Fibroblast of mammary gland (primary cell): ENCODE data around the gene SLC30A9.

ENCODE experiments used
- DNase-seq: peaks from one replicate; pipeline ENCODE4 v3.0.0-alpha.2; 2010; ENCODE audit warnings: low read depth
- H3K4me3 ChIP-seq: 2 replicates; pipeline ENCODE4 v1.5.1; 2011; ENCODE audit warnings: low read depth, mild to moderate bottlenecking, low read length, moderate library complexity; ENCODE audit not compliant: control insufficient read depth
- TF ChIP-seq, protein P1 (sequence below): conservative IDR thresholded peaks from 2 replicates; pipeline ENCODE4 v1.5.1; 2011; ENCODE audit warnings: low read depth, low read length, inconsistent platforms; ENCODE audit not compliant: control insufficient read depth, insufficient read depth

SLC30A9 gene

DNA sequence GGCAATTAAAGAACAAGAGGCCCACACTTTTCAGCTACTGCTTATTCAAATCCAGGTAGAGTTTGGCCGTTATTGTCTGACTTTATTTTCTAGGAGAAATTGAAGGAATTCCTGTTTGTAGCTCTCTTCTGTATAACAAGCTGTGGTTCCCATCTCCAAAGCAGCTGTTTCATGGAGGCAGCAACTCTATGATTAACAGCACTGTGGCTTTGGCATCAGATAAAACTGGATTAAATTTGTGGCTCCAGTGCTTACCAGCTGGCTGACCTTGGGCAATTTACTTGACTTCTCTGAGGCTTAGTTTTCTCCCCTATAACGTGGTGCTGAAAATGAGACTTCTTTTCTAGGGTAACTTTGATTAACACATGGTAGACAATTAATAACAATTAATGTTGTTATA lies 28.1 kb downstream of the SLC30A9 start:
- TF ChIP-seq, protein P1, sequence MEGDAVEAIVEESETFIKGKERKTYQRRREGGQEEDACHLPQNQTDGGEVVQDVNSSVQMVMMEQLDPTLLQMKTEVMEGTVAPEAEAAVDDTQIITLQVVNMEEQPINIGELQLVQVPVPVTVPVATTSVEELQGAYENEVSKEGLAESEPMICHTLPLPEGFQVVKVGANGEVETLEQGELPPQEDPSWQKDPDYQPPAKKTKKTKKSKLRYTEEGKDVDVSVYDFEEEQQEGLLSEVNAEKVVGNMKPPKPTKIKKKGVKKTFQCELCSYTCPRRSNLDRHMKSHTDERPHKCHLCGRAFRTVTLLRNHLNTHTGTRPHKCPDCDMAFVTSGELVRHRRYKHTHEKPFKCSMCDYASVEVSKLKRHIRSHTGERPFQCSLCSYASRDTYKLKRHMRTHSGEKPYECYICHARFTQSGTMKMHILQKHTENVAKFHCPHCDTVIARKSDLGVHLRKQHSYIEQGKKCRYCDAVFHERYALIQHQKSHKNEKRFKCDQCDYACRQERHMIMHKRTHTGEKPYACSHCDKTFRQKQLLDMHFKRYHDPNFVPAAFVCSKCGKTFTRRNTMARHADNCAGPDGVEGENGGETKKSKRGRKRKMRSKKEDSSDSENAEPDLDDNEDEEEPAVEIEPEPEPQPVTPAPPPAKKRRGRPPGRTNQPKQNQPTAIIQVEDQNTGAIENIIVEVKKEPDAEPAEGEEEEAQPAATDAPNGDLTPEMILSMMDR = no peak
- H3K4me3 ChIP-seq = no peak overlapping the region
- DNase-seq = peak; percentile 10

DNA sequence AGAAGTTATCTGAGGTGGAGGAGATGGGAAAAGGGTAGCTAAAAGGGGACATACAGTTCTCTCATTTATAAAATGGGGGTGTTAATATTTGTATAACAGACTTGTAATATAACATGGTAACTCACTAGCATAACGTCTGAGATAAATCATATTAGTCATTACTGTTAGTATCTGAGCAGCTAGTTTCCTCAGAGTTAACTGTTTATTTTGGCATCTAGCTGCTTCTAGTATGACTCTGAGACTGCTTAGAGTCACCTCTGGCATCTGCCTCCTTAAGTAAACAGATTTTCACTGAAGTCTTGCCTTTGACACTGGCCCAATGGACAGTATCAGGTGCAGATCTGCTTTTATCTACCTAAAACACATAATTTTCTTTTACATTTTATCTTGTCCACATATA lies 58.1 kb downstream of the SLC30A9 start:
- TF ChIP-seq, protein P1 = no peak
- DNase-seq = peak; percentile 94
- H3K4me3 ChIP-seq = no peak overlapping the region

DNA sequence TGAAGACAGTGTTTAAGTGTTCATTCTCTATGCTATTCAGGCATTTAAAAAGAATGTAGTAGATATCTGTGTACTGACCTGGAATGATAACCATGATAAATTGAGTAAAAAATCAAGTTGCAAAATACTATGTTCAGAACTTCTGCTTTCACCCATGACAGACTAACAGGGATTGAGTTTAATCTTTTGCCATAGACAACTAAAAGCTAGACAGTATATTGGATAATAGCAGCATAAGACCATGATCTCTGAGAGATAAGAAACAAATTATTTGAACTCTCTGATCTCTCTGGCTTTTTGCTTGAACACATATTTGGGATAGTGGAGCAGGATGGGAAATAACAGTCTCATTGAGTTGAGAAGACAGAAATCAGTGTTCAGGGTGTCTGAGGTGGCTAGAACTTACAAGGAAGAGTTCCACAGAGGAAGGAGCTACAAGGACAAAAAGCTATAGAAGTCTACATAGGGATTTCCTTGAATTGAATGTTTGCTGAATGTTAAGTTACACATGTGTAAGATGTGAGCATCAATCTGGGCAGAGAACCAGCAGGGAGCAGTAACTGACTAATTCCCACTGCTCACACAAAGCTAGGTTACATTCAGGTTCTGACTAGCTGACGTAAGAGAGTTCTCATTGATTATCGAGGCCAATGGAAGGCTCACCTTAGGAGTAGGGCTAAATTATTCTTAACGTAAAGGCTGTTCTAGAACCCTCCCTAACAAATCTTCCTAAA lies 60.4 kb downstream of the SLC30A9 start:
- no peak overlapping the region for H3K4me3 ChIP-seq
- peak; percentile 36 for DNase-seq
- TF ChIP-seq, protein P1 = no peak

DNA sequence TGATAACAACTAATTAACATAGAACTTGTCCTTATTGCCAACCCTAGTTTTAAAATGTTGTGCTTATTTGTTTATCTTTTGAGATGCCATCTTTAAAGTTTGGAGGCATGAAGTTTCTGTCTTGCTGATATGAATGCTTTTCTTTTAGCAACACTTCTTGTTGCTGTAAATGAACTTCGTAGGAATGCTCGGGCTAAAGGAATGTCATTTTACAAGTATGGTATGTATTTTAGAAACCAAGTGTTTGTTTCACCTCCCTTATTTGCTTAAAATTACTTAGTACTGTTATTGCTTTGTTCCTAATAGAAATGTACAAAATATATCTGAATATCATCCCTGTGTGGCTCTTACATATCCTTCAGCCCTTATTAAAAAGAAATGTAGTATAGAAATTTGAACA lies 76.1 kb downstream of the SLC30A9 start:
- no peak overlapping the region for H3K4me3 ChIP-seq
- DNase-seq = no peak
- TF ChIP-seq, protein P1 = no peak

DNA sequence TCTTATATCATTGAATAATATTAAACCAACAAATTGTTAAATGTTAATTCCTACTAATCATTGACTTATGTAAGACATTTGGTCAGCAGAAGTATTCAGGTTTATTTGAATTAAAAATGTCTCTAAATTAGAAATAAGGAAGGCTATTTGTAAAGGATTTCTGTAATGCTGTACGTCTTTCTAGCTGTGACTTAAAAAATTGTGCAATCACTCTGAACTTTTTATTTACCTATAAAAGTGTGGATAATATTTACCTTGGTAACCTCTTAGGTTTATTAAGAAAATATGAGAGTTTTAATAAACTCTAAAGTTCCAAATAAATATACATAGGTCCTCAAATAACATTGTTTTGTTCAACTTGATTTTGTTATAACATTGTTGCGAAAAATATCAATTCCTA lies 76.9 kb downstream of the SLC30A9 start:
- TF ChIP-seq, protein P1 = no peak
- DNase-seq = no peak
- H3K4me3 ChIP-seq = no peak overlapping the region

DNA sequence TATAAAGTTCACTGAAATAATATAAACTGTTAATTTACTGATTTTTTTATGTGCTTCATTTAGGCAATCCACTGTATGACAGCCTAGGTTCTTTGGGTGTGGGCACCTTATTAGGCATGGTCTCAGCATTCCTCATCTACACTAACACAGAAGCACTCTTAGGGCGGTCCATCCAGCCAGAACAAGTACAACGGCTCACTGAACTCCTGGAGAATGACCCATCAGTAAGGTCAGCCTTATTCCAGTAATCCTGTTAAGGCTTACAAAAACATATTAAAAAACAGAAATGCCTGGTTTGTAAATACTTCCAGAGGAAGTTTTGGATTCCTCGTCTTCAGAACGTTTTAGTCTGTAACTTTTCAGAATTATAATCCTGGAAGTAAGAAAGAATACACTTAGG lies 80.1 kb downstream of the SLC30A9 start:
- H3K4me3 ChIP-seq = no peak overlapping the region
- TF ChIP-seq, protein P1 = no peak
- DNase-seq = no peak
